Dendritic cell treated with granulocyte-macrophage colony-stimulating factor and Interleukin-4, amounts not matched to agents 40 ng/mL and 50 ng/mL, for 4 days (primary cell): ENCODE results near the gene TERC.

ENCODE experiments used
- H3K27ac Mint-ChIP-seq: one replicate; pipeline ENCODE4 v1.8.0; 2022; ENCODE audit warnings: mild to moderate bottlenecking, mixed read lengths
- H3K27me3 Mint-ChIP-seq: one replicate; pipeline ENCODE4 v1.8.0; 2022; ENCODE audit warnings: mild to moderate bottlenecking, mixed read lengths
- H3K36me3 Mint-ChIP-seq: one replicate; pipeline ENCODE4 v1.8.0; 2022; ENCODE audit warnings: low read depth, mixed read lengths
- H3K4me1 Mint-ChIP-seq: one replicate; pipeline ENCODE4 v1.8.0; 2022; ENCODE audit warnings: low read depth, mixed read lengths
- H3K4me3 Mint-ChIP-seq: one replicate; pipeline ENCODE4 v1.8.0; 2022; ENCODE audit warnings: mild to moderate bottlenecking, moderate library complexity, mixed read lengths
- H3K9me3 Mint-ChIP-seq: one replicate; pipeline ENCODE4 v1.8.0; 2022; ENCODE audit warnings: mixed read lengths
- intact Hi-C: fragments of 100-400 bp; cut with micrococcal nuclease; formaldehyde crosslinking; loops from one replicate; pipeline ENCODE4 v1.15.0; 2022

TERC gene

DNA sequence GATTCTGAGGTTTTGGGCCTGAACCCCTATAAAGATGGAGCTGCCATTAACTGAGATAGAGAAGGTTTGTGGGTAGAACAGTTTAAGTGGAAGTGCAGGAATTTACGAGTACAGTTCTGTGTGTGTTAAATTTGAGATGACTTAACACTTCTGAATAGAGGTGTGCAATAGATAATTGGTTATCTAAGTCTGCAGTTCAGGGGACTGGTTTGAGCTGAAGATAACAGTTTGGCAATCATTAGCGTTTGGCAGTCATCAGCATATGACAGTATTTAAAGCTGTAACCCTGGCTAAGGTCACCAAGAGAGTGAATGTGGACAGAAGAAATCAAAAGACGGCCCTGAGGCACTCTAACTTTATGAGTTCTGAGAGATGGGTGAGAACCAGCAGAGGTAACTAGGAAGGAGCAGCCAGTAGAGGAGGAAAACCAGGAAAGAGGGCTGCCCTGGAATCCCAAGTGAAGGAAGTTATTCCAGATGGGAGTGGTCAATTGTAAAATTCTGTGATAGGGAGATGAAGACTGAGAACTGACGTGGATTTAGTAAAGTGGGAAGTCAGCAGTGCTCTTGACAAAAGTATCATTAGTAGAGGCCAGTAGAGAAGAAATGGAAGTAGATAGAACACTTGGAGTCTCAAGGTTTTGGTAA is 16.5 kb upstream of the TERC start:
- peaks cover 18% of the 10 kb centered on the region for H3K4me1 Mint-ChIP-seq
- intact Hi-C loops = no loop called here
- peaks cover 83% of the 10 kb centered on the region for H3K36me3 Mint-ChIP-seq
- no peak overlapping the region for H3K4me3 Mint-ChIP-seq
- no peaks in the 10 kb centered on the region for H3K9me3 Mint-ChIP-seq
- H3K27me3 Mint-ChIP-seq = no peaks in the 10 kb centered on the region
- no peak overlapping the region for H3K27ac Mint-ChIP-seq

DNA sequence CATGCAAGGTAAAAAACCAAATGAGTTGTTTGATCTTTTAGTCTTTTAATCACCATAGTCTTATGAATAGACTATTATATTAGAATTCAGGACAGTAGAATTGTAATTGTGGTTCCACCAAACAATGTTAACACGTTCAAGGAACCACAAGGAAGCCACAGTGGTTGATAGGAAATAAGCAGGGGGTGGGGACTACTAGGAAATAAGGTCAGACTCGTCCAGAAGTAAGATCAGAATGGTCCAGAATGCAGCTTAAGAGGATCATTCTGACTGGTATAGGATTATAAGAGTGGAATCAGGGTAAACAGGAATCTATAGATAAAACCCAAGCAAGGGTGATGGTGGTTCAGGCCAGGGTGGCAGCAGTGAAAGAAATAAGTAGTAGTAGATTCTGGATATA is 15.9 kb upstream of the TERC start:
- intact Hi-C loops = no loop called here
- Mint-ChIP-seq H3K9me3 (no peaks in the 10 kb centered on the region), H3K4me3 (no peak overlapping the region), H3K27me3 (no peaks in the 10 kb centered on the region), H3K27ac (no peak overlapping the region), H3K36me3 (peaks cover 83% of the 10 kb centered on the region), H3K4me1 (peaks cover 18% of the 10 kb centered on the region)

DNA sequence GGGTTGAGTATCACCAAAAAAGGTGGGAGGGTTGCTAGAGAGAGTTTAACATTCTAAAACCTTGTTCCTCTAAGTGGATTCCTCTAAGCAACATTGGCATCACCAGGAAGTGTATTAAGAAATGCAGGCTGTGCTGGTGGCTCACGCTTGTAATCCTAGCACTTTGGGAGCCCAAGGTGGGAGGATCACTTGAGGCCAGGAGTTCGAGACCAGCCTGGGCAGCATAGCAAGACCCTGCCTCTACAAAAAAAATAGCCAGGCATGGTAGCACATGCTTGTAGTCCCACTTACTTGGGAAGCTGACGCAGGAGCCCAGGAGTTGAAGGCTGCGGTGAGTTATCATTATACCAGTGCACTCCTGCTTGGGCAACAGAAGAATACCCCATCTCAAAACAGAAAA is 13.0 kb upstream of the TERC start:
- Mint-ChIP-seq H3K36me3 (peaks cover 88% of the 10 kb centered on the region), H3K9me3 (no peaks in the 10 kb centered on the region), H3K4me3 (no peak overlapping the region), H3K27me3 (no peaks in the 10 kb centered on the region), H3K27ac (no peak overlapping the region), H3K4me1 (peaks cover 27% of the 10 kb centered on the region)
- intact Hi-C loops = loop anchor here (5.0 kb wide), 2 partner anchors 34 to 194 kb away; partner anchors contain the start of genes LRRC34 and LRRIQ4

DNA sequence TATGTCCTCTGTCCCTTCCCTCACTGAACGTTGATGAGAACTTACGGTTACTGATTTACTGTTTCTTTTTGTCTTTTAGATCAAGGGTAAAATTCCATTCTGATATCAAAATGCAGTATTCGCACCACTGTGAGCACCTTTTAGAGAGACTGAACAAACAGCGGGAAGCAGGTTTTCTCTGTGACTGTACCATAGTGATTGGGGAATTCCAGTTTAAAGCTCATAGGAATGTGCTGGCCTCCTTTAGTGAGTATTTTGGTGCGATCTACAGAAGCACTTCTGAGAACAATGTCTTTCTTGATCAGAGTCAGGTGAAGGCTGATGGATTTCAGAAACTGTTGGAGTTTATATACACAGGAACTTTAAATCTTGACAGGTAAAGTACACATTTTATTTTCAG is 9.3 kb upstream of the TERC start:
- H3K4me1 Mint-ChIP-seq = peaks cover 14% of the 10 kb centered on the region
- intact Hi-C loops = loop anchor here (5.0 kb wide), 1 partner anchor 583 kb away; the partner anchor contains the start of gene SKIL
- no peaks in the 10 kb centered on the region for H3K9me3 Mint-ChIP-seq
- peak overlapping the region; percentile 99 for H3K27ac Mint-ChIP-seq
- H3K36me3 Mint-ChIP-seq = peaks cover 58% of the 10 kb centered on the region
- H3K27me3 Mint-ChIP-seq = no peaks in the 10 kb centered on the region
- H3K4me3 Mint-ChIP-seq = peak overlapping the region; percentile 93

DNA sequence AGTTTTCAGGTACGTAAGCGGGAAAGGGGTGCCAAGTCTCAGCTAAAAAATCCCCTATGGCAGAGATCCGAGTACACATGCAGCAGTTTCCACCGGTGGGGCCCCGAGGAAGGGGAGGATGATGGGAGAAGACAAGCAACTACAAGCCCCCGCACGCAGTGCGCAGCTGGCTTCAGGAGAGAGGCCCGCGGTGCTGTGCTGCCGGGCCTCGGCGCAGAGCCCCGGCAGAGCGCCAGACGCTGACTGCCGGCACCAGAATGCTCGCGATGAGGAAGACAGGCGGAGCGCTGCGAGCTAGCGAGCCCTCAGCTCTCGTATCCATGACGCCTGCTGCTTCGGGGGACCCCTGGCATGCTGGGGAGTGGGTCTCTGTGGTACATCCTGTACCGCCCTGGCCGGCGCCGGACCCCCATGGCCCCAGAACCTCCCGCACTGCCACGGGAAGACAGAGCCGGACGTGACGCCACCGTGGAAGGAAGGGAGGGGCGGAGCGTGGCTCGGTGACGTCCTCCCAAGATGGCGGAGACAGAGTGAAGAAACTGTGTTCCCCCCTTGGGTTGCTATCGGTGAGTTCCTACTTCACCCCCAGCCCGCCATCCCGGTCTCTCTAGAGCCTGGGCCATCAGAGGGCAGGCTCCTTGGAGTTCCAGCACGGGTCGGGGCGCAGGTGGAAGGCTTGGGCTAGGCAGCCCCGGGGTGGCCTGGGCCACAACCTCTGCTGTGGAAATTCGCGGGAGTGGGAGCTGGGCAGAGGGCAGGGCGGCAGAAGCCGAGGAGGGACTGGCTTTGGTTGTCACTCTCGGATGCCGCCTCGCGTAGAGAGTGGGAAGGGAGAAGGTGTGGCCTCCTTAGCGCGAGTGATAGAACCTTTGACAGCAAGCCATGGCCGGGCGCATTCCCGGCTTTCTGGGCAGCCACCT is 8.3 kb upstream of the TERC start, which contains the start of gene MYNN:
MYNN (plus strand) TSS at position 500 of the 920 bp plus-strand sequence. CDS start 900 bp downstream, outside the sequence.
- Mint-ChIP-seq H3K27ac (peak within 1 kb of the TSS; percentile 99), H3K4me1 (peaks cover 14% of the 10 kb centered on the region), H3K27me3 (no peaks in the 10 kb centered on the region), H3K4me3 (peak within 1 kb of the TSS; percentile 93), H3K36me3 (peaks cover 47% of the 10 kb centered on the region), H3K9me3 (no peaks in the 10 kb centered on the region)
- intact Hi-C loops = loop anchor here (1.0 to 5.0 kb wide), 3 partner anchors 9 to 584 kb away; partner anchors contain the start of genes PHC3 and SKIL

DNA sequence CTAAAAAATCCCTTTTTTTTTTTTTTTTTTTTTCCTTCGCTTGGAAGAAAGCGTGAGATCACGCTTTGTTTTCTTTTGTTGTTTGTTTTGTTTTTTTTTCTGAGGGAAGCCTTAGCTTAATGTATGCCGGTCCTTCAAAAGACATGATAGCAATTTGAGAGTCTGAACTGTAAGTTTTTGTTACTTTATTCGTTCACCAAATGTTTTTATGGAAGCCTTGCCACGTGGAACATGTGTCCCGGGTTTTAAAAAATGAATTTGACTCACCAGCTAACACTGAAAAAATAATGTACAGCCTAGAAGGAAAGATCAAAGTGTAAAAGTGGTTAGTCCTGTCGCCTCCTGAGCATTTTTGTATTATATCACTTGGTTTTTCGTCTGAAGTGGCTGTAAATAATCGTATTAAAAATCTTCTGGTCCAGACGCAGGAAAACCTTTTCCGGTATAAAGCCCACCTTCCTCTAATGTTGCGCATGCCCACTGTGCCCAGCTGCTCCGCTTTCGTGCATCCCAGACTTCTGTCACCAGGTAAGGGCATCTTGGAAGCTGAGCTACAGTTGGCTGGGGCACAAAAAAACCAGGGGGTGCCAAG is 7.5 kb upstream of the TERC start:
- Mint-ChIP-seq H3K36me3 (peaks cover 40% of the 10 kb centered on the region), H3K4me1 (peaks cover 14% of the 10 kb centered on the region), H3K27ac (peak overlapping the region; percentile 99)

DNA sequence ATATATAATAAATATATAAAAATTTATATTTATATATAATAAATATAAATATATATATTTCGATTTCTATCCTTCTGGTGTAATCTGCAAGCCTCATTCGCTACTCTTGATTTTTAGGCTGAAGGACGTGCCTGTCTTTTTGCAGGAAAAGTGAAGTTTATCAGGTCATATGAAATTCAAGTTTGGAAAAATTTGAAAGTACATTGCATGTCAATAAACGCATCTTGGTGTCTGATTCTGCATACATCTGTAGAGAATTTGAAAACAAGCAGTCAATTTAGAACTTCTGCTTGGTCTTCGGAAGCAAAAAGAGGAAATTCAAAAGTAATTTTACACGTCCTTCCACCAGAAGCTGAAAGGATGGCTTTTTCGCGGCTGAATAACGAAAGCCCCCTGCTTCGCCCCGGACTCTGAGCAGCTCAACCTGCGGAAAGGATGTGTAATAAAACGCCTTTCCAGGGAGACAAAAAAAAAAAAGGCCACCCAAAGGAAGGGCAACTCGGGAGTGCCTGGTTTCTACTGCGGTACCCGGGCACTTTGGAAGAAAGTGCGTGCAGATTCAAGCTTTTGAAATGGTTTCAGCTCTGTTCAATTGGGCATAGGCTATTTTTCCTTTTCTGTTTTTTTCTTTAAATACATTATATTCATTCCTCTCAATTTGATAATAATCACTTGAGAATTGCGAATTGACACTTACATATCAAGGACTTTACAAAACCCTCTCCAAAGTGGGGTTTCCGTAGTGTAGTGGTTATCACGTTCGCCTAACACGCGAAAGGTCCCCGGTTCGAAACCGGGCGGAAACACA is 6.8 kb upstream of the TERC start:
- Mint-ChIP-seq H3K27me3 (no peaks in the 10 kb centered on the region), H3K27ac (peak overlapping the region; percentile 99), H3K36me3 (peaks cover 33% of the 10 kb centered on the region), H3K4me1 (peaks cover 9% of the 10 kb centered on the region), H3K4me3 (peak overlapping the region; percentile 93), H3K9me3 (no peaks in the 10 kb centered on the region)
- intact Hi-C loops = loop anchor here (2.0 to 5.0 kb wide), 2 partner anchors 409 to 586 kb away; partner anchors contain the start of genes PHC3 and SKIL

More for the DNA sequence above, 7.5 kb upstream of the TERC start:
- Mint-ChIP-seq H3K27me3 (no peaks in the 10 kb centered on the region), H3K4me3 (peak overlapping the region; percentile 93), H3K9me3 (no peaks in the 10 kb centered on the region)
- intact Hi-C loops = loop anchor here (2.0 to 5.0 kb wide), 2 partner anchors 408 to 585 kb away; partner anchors contain the start of genes PHC3 and SKIL

DNA sequence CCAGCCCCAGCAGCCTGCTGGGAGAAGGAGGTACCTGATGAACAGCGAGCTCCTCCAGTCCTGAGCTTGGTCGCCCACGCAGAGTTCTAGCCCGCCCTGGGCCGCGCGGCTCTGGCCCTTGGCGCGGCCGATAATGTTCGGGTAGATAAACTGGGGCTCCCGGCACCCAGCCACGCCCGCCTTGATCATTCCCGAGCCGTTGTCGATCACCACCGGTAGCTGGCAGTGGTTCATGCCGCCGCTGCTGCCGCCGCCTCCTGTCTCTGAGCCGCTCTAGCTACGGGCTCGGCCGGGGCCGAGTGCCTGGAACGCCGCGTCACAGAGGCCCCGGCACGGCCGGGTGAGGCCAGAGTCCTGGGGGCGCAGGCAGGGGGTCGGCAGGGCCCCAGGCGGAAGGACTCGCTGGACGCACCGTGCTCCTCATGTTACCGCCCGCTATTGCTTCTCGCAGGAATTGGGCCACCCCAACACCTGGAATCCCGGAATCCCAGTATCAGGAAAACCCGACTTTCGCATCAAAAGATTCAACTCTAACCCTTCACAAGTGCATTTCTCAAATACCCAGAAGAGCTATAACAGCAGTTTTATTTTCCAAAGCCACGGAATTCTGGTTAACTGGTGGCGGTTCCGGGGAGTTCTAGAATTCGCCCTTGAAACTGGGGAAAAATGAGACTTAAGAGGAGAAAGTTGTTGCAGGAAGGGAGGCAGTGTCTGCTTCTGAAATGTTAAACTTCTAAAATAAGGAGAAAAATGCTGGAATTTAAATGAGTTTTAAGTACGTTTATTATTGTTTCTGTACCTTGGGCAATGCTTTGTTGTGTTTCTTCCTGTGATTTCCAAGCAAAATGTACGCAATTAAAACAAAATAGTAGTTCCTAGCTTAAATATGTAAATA is 4.7 kb upstream of the TERC start, which contains the start of gene ACTRT3:
ACTRT3 (minus strand) TSS at position 275 of the 895 bp plus-strand sequence; CDS start at position 234, 41 bp downstream.
- Mint-ChIP-seq H3K27ac (peak within 1 kb of the TSS; percentile 90), H3K4me3 (peak within 1 kb of the TSS; percentile 78), H3K36me3 (peaks cover 14% of the 10 kb centered on the region), H3K4me1 (no peaks in the 10 kb centered on the region), H3K27me3 (no peaks in the 10 kb centered on the region), H3K9me3 (no peaks in the 10 kb centered on the region)
- intact Hi-C loops = loop anchor here (5.0 to 10.0 kb wide), 4 partner anchors 95 to 1675 kb away; partner anchors contain the start of genes GOLIM4, LRRC31 and SKIL

DNA sequence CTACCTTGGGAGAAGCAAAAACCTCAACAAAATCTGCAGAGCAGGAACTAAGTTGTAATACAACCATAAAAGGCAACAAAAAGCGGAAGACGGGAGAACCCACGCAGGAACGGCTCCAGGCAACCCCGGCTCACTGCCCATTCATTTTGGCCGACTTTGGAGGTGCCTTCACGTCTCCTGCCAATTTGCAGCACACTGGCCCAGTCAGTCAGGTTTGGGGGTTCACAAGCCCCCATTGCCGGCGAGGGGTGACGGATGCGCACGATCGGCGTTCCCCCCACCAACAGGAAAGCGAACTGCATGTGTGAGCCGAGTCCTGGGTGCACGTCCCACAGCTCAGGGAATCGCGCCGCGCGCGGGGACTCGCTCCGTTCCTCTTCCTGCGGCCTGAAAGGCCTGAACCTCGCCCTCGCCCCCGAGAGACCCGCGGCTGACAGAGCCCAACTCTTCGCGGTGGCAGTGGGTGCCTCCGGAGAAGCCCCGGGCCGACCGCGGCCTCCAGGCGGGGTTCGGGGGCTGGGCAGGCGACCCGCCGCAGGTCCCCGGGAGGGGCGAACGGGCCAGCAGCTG is 463 bp downstream of the TERC start:
- H3K36me3 Mint-ChIP-seq = peaks cover 5% of the 10 kb centered on the region
- H3K9me3 Mint-ChIP-seq = no peaks in the 10 kb centered on the region
- H3K4me1 Mint-ChIP-seq = peaks cover 5% of the 10 kb centered on the region
- intact Hi-C loops = loop anchor here (1.0 to 10.0 kb wide), 6 partner anchors 9 to 1670 kb away; partner anchors contain the start of genes GOLIM4, LRRC31, MYNN and SEC62
- no peaks in the 10 kb centered on the region for H3K27me3 Mint-ChIP-seq
- H3K27ac Mint-ChIP-seq = peak overlapping the region; percentile 98
- peak overlapping the region; percentile 94 for H3K4me3 Mint-ChIP-seq

DNA sequence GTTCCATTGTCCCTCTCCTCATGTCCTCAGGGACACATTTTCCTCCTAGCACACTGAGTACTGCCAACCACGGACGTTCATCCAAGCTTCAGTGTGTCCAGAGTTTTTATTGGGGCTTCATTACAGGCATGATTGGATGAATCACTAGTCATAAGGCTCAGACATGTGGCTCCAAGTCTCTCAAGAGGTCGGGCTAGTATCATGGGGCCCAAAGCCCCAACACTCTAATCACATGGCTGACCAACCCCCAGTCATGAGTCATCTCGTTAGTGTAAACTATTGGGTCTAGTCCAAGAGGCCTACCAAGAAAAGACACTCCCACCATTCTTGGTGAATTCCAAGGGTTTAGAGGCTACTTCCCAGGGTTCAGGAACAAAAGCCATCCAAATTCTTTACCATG is 4.4 kb downstream of the TERC start:
- no peak overlapping the region for H3K27ac Mint-ChIP-seq
- no peak overlapping the region for H3K4me3 Mint-ChIP-seq
- intact Hi-C loops = loop anchor here (5.0 to 10.0 kb wide), 5 partner anchors 104 to 1666 kb away; partner anchors contain the start of genes GOLIM4, LRRC31 and SEC62
- peaks cover 10% of the 10 kb centered on the region for H3K4me1 Mint-ChIP-seq
- H3K36me3 Mint-ChIP-seq = peaks cover 5% of the 10 kb centered on the region
- no peaks in the 10 kb centered on the region for H3K9me3 Mint-ChIP-seq
- H3K27me3 Mint-ChIP-seq = peaks cover 6% of the 10 kb centered on the region

DNA sequence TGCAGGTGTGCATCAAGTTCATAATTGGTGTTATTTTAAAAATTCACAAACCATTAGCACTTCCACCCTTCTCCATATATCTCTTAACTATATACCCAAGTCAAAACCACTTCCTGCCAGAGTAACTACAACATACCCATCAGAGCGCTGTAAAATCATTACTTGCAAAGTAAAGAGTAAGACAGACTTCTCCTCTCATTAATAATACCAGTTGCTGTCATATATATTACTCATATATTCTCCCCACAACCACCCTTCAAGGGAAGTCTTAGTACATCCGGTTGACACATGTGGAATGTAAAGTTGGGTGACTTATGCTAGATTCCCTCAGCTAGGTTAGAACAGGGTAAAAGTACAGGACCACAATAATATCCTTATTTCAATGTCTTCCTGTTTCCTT is 5.6 kb downstream of the TERC start:
- intact Hi-C loops = loop anchor here (10.0 kb wide), 1 partner anchor 104 kb away; no protein-coding TSS in a partner anchor
- peaks cover 11% of the 10 kb centered on the region for H3K27me3 Mint-ChIP-seq
- H3K4me3 Mint-ChIP-seq = no peak overlapping the region
- H3K36me3 Mint-ChIP-seq = peaks cover 2% of the 10 kb centered on the region
- H3K9me3 Mint-ChIP-seq = no peaks in the 10 kb centered on the region
- peaks cover 10% of the 10 kb centered on the region for H3K4me1 Mint-ChIP-seq
- no peak overlapping the region for H3K27ac Mint-ChIP-seq
